NOMO-1 treated with dmso at 0.1 percent for 144 hours (cell line): ENCODE measurements around the gene C8A.

Experiments
- DNase-seq: peaks from one replicate; lab custom pipeline; 2025; ENCODE audit not compliant: unreplicated experiment; lab: John Stamatoyannopoulos, UW

The C8A gene

GRCh38 chr1:56836359-56836758 is 18.2 kb upstream of the C8A start:
- DNase-seq: no peak

- DNase-seq: no peak
Measured at GRCh38 chr1:56837244-56837939, 17.2 kb upstream of the C8A start.

GRCh38 chr1:56838759-56839158 is 15.8 kb upstream of the C8A start:
- no peak for DNase-seq

GRCh38 chr1:56843544-56843943 is 11.1 kb upstream of the C8A start:
- no peak for DNase-seq

GRCh38 chr1:56844545-56845136 is 10.0 kb upstream of the C8A start:
- DNase-seq: no peak

GRCh38 chr1:56845343-56845742 is 9.3 kb upstream of the C8A start:
- no peak for DNase-seq

- DNase-seq: no peak
Measured at GRCh38 chr1:56849750-56850149, 4.8 kb upstream of the C8A start.

- no peak for DNase-seq
Measured at GRCh38 chr1:56850411-56850810, 4.2 kb upstream of the C8A start.

GRCh38 chr1:56850922-56851321 is 3.7 kb upstream of the C8A start:
- DNase-seq: no peak

GRCh38 chr1:56852476-56852875 is 2.1 kb upstream of the C8A start:
- DNase-seq: no peak

GRCh38 chr1:56855190-56855589 is 593 bp downstream of the C8A start:
- DNase-seq: no peak

- DNase-seq: no peak
Measured at GRCh38 chr1:56856186-56856585, 1.6 kb downstream of the C8A start.

GRCh38 chr1:56859287-56859686 is 4.7 kb downstream of the C8A start:
- DNase-seq: no peak

GRCh38 chr1:56863265-56863992 is 8.8 kb downstream of the C8A start:
- DNase-seq: no peak

GRCh38 chr1:56864430-56864829 is 9.8 kb downstream of the C8A start:
- no peak for DNase-seq

- no peak for DNase-seq
Measured at GRCh38 chr1:56866656-56867055, 12.1 kb downstream of the C8A start.

- DNase-seq: no peak
Measured at GRCh38 chr1:56867491-56867890, 12.9 kb downstream of the C8A start.

- no peak for DNase-seq
Measured at GRCh38 chr1:56868761-56869160, 14.2 kb downstream of the C8A start.

GRCh38 chr1:56872597-56872996 is 18.0 kb downstream of the C8A start:
- no peak for DNase-seq

- no peak for DNase-seq
Measured at GRCh38 chr1:56873213-56873612, 18.6 kb downstream of the C8A start.

GRCh38 chr1:56874689-56875088 is 20.1 kb downstream of the C8A start:
- no peak for DNase-seq

GRCh38 chr1:56877973-56878372 is 23.4 kb downstream of the C8A start:
- no peak for DNase-seq
